ENCODE results near the gene PLEKHG4.

The PLEKHG4 gene

GRCh38 chr16:67278773-67279295 is 498 bp upstream of the PLEKHG4 start:
- H3K4me3 ChIP-seq (ENCODE audit: low read depth in 1 of 2, low read length in 2 of 2): no peak overlapping the region
- ATAC-seq (ENCODE audit: insufficient read depth, low read depth): no peak
- H3K9ac ChIP-seq (ENCODE audit: low read depth, low read length): no peak overlapping the region
- no peaks in the 10 kb centered on the region for H3K9me3 ChIP-seq (ENCODE audit: insufficient read depth, low read length, severe bottlenecking)
- H4K20me1 ChIP-seq (ENCODE audit: insufficient read depth, low read length): no peaks in the 10 kb centered on the region
- H2AFZ ChIP-seq (ENCODE audit: low read depth, low read length): no peak overlapping the region
- no peak for DNase-seq
- H3K4me2 ChIP-seq (ENCODE audit: insufficient read depth, low read length): no peak overlapping the region
- no peaks in the 10 kb centered on the region for H3K36me3 ChIP-seq (ENCODE audit: insufficient read depth, low read length)
- TF ChIP-seq EZH2 (IDR thresholded peaks at IDR 0.05; ENCODE audit: borderline replicate concordance, low read depth, low read length, severe bottlenecking): no peak
- TF ChIP-seq CTCF (IDR thresholded peaks at IDR 0.05; ENCODE audit: borderline replicate concordance, extremely low read depth, low read length, poor library complexity, severe bottlenecking): no peak
- H3K4me1 ChIP-seq (ENCODE audit: insufficient read depth, low read length): no peaks in the 10 kb centered on the region
- H3K27me3 ChIP-seq (ENCODE audit: insufficient read depth, low read length, poor library complexity): no peaks in the 10 kb centered on the region
- H3K27ac ChIP-seq (ENCODE audit: low read length): no peak overlapping the region
- no peaks in the 10 kb centered on the region for H3K79me2 ChIP-seq (ENCODE audit: insufficient read depth, low read length)

DNA sequence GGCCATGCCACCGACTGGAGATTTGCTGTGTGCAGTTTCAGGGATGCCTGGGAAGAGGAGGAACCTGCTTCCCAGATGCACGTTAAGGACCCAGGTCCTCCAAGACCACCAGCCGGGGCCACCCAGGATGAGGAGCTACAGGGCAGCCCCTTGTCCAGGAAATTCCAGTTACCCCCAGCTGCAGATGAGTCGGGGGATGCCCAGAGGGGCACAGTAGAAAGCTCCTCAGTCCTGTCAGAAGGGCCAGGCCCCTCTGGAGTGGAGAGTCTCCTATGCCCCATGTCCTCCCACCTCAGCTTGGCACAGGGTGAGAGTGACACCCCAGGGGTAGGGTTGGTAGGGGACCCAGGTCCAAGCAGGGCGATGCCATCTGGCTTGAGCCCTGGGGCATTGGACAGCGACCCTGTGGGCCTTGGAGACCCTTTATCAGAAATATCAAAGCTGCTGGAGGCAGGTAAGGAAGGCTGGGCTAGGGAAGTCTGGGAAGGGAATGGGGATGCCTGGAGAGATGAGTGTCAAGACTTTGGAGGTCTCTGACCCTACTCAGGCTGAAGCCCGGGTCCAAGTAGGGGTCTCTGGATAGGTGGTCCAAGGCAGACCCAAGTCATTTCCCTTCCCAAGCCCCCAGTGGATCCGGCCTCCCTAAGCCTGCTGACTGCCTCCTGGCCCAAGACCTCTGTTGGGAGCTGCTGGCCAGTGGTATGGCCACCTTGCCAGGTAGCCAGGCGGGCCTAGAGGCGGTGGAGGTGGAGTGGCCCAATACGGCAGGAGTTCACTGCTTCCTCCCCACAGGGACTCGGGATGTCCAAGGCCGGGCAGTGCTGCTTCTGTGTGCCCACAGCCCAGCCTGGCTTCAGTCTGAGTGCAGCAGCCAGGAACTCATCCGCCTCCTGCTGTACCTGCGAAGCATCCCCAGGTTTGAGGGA is 1.0 kb downstream of the PLEKHG4 start:
- Histone ChIP-seq H3K27ac (ENCODE audit: low read length) (no peak overlapping the region), H3K4me3 (ENCODE audit: low read depth in 1 of 2, low read length in 2 of 2) (no peak overlapping the region), H3K79me2 (ENCODE audit: insufficient read depth, low read length) (no peaks in the 10 kb centered on the region), H3K9me3 (ENCODE audit: insufficient read depth, low read length, severe bottlenecking) (no peaks in the 10 kb centered on the region), H3K9ac (ENCODE audit: low read depth, low read length) (no peak overlapping the region), H3K4me1 (ENCODE audit: insufficient read depth, low read length) (no peaks in the 10 kb centered on the region), H3K4me2 (ENCODE audit: insufficient read depth, low read length) (no peak overlapping the region), H3K36me3 (ENCODE audit: insufficient read depth, low read length) (no peaks in the 10 kb centered on the region), H4K20me1 (ENCODE audit: insufficient read depth, low read length) (no peaks in the 10 kb centered on the region), H3K27me3 (ENCODE audit: insufficient read depth, low read length, poor library complexity) (no peaks in the 10 kb centered on the region), H2AFZ (ENCODE audit: low read depth, low read length) (no peak overlapping the region)
- ATAC-seq (ENCODE audit: insufficient read depth, low read depth) (no peak), DNase-seq (no peak)
- no peak for TF ChIP-seq CTCF (IDR thresholded peaks at IDR 0.05; ENCODE audit: borderline replicate concordance, extremely low read depth, low read length, poor library complexity, severe bottlenecking)
- no peak for TF ChIP-seq EZH2 (IDR thresholded peaks at IDR 0.05; ENCODE audit: borderline replicate concordance, low read depth, low read length, severe bottlenecking)

DNA sequence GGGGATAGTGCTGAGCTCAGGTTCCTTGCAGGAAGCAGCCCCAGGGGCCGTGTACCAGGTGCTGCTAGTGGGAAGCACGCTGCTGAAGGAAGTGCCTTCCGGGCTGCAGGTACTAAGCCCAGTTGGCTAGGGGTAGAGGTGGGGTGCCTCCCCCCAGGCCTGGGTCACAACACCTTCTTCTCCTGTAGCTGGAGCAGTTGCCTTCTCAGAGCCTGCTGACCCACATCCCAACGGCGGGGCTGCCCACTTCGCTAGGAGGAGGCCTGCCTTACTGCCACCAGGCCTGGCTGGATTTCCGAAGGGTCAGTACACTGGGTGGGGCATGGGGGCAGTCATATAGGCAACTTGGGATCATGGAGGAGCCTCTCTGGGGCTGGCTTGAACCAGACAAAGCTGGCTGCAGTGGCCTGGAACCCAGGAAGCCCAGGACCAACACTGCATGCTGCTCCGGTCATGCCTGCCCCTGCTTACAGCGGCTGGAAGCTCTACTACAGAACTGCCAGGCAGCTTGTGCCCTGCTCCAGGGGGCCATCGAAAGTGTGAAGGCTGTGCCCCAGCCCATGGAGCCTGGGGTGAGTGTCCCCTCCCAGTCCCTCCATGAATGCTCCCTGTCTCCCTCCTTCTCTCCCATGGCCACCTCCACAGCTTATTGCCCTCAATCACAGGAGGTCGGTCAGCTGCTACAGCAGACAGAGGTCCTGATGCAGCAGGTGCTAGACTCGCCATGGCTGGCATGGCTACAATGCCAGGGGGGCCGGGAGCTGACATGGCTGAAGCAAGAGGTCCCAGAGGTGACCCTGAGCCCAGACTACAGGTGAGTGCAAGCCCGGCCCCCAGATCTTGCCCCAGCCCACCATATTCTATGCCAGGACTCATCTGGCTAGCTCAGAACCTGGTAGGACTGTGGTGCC is 2.5 kb downstream of the PLEKHG4 start:
- Histone ChIP-seq H3K4me3 (ENCODE audit: low read depth in 1 of 2, low read length in 2 of 2) (no peak overlapping the region), H3K36me3 (ENCODE audit: insufficient read depth, low read length) (no peaks in the 10 kb centered on the region), H2AFZ (ENCODE audit: low read depth, low read length) (no peak overlapping the region), H4K20me1 (ENCODE audit: insufficient read depth, low read length) (no peaks in the 10 kb centered on the region), H3K9me3 (ENCODE audit: insufficient read depth, low read length, severe bottlenecking) (no peaks in the 10 kb centered on the region), H3K4me2 (ENCODE audit: insufficient read depth, low read length) (no peak overlapping the region), H3K9ac (ENCODE audit: low read depth, low read length) (no peak overlapping the region), H3K27me3 (ENCODE audit: insufficient read depth, low read length, poor library complexity) (no peaks in the 10 kb centered on the region), H3K27ac (ENCODE audit: low read length) (no peak overlapping the region), H3K79me2 (ENCODE audit: insufficient read depth, low read length) (no peaks in the 10 kb centered on the region), H3K4me1 (ENCODE audit: insufficient read depth, low read length) (no peaks in the 10 kb centered on the region)
- DNase-seq (no peak), ATAC-seq (ENCODE audit: insufficient read depth, low read depth) (no peak)
- TF ChIP-seq CTCF (IDR thresholded peaks at IDR 0.05; ENCODE audit: borderline replicate concordance, extremely low read depth, low read length, poor library complexity, severe bottlenecking) (no peak), EZH2 (IDR thresholded peaks at IDR 0.05; ENCODE audit: borderline replicate concordance, low read depth, low read length, severe bottlenecking) (no peak)
